K562 (cell line): ENCODE data around the gene MFAP5. TPM values are rescaled to one million over a fixed set of nuclear protein-coding genes. Genes with fewer than 3 reads are reported as not detected.

Source experiments
- CC2D1A ChIP-seq: fragments of 450-650 bp; IDR thresholded peaks from 2 replicates; pipeline ENCODE4 v1.6.1; 2017; ENCODE audit warnings: mild to moderate bottlenecking
- CSDE1 ChIP-seq, 2 experiments: fragments of 450-650 bp; IDR thresholded peaks; 2 replicates each; pipeline ENCODE4 v1.6.1; 2016; ENCODE audit warnings: mild to moderate bottlenecking in 1 of 2
- DNMT1 ChIP-seq: fragments of 450-650 bp; IDR thresholded peaks from 2 replicates; pipeline ENCODE4 v1.6.1; 2016; ENCODE audit warnings: antibody characterized with exemption, mild to moderate bottlenecking
- FOXA1 ChIP-seq: fragments of 450-650 bp; IDR thresholded peaks from 2 replicates; pipeline ENCODE4 v1.6.1; 2016; ENCODE audit warnings: mild to moderate bottlenecking, borderline replicate concordance
- FOXO4 ChIP-seq: fragments of 450-650 bp; formaldehyde crosslinking; IDR thresholded peaks from 2 replicates; pipeline ENCODE4 v1.4.0; 2020; ENCODE audit warnings: mild to moderate bottlenecking, moderate library complexity
- IRF1 ChIP-seq: sonication (generic); formaldehyde crosslinking; IDR thresholded peaks from 2 replicates; pipeline ENCODE4 v1.8.0; 2022; ENCODE audit warnings: missing genetic modification reagents, mild to moderate bottlenecking, borderline replicate concordance
- JUN ChIP-seq, 2 experiments: sonication (generic) in 1 of 2; formaldehyde crosslinking in 1 of 2; IDR thresholded peaks; 2 replicates each; pipeline versions ENCODE4 v1.6.1 to v1.8.0; 2012 to 2022; ENCODE audit warnings: borderline replicate concordance in 2 of 2, mild to moderate bottlenecking in 2 of 2, improper control_type of control experiment in 1 of 2, low read depth in 1 of 2, low read length in 1 of 2, missing genetic modification reagents in 1 of 2
- MLLT1 ChIP-seq, 2 experiments: fragments of 450-650 bp; IDR thresholded peaks; 2 replicates each; pipeline ENCODE4 v1.6.1; 2016
- MXI1 ChIP-seq: IDR thresholded peaks from 2 replicates; pipeline ENCODE4 v1.6.1; 2011; ENCODE audit warnings: low read depth, mild to moderate bottlenecking, improper control_type of control experiment, low read length
- NELFE ChIP-seq: IDR thresholded peaks from 2 replicates; pipeline ENCODE4 v1.6.1; 2011; ENCODE audit warnings: mild to moderate bottlenecking; ENCODE audit not compliant: insufficient read depth, insufficient read length
- SRSF9 ChIP-seq: fragments of 200-400 bp; formaldehyde crosslinking; IDR thresholded peaks from 2 replicates; pipeline ENCODE4 v1.6.1; 2017; ENCODE audit warnings: low read depth, low read length, borderline replicate concordance
- TAL1 ChIP-seq: fragments of 450-650 bp; IDR thresholded peaks from 2 replicates; pipeline ENCODE4 v1.6.1; 2016; ENCODE audit warnings: mild to moderate bottlenecking
- ZNF280B ChIP-seq: fragments of 250-450 bp; sonication (Bioruptor Pico); IDR thresholded peaks from 2 replicates; pipeline ENCODE4 v1.5.1; 2021; ENCODE audit warnings: mild to moderate bottlenecking
- ZNF551 ChIP-seq: fragments of 250-450 bp; sonication (Bioruptor Pico); IDR thresholded peaks from 2 replicates; pipeline ENCODE4 v1.5.0; 2021; ENCODE audit warnings: mild to moderate bottlenecking, moderate library complexity
- ZNF696 ChIP-seq: fragments of 250-450 bp; sonication (Bioruptor Pico); conservative IDR thresholded peaks from 2 replicates; pipeline ENCODE4 v1.4.0; 2020; ENCODE audit warnings: mild to moderate bottlenecking, moderate library complexity
- polyA plus RNA-seq, 8 experiments: library from polyadenylated mRNA; depleted of rRNA in 4 of 8; stranded (reverse) in 5 of 8; unstranded in 3 of 8; fragments of >200 nt; fragmentation: Nextera tagmentation in 2 of 8; fragmentation: Illumina TruSeq in 1 of 8; extraction: Ambion mirVana in 2 of 8; extraction: Trizol in 1 of 8; gene quantifications; 2 replicates each; pipeline versions ENCODE4 v1.2.1 to v1.2.3, GENCODE V29; 2011 to 2014; ENCODE audit warnings: inconsistent platforms in 1 of 8, missing spikeins in 1 of 8
- total RNA-seq, 7 experiments: library from RNA; depleted of rRNA in 6 of 7; stranded (reverse); fragments of >200 nt in 6 of 7; fragmentation: Illumina TruSeq in 2 of 7; extraction: Trizol in 2 of 7; gene quantifications; 2 replicates each; pipeline versions ENCODE4 v1.2.1 to v1.2.3, GENCODE V29; 2011 to 2021; ENCODE audit warnings: low replicate concordance in 1 of 7
- TF ChIP-seq, protein P1 (sequence below): fragments of 250-450 bp; sonication (Bioruptor Pico); IDR thresholded peaks from 2 replicates; pipeline ENCODE4 v1.4.0; 2020; ENCODE audit warnings: mild to moderate bottlenecking, moderate library complexity, borderline replicate concordance
- TF ChIP-seq, protein P2 (sequence below): fragments of 250-450 bp; sonication (Bioruptor Pico); IDR thresholded peaks from 2 replicates; pipeline ENCODE4 v1.5.0; 2021; ENCODE audit warnings: mild to moderate bottlenecking, borderline replicate concordance

MFAP5 gene
- total and polyA plus RNA-seq, 9 of the 15 experiments (the other 6 are each of a cell fraction or from before 2014, with no cell fraction given) = not detected

DNA sequence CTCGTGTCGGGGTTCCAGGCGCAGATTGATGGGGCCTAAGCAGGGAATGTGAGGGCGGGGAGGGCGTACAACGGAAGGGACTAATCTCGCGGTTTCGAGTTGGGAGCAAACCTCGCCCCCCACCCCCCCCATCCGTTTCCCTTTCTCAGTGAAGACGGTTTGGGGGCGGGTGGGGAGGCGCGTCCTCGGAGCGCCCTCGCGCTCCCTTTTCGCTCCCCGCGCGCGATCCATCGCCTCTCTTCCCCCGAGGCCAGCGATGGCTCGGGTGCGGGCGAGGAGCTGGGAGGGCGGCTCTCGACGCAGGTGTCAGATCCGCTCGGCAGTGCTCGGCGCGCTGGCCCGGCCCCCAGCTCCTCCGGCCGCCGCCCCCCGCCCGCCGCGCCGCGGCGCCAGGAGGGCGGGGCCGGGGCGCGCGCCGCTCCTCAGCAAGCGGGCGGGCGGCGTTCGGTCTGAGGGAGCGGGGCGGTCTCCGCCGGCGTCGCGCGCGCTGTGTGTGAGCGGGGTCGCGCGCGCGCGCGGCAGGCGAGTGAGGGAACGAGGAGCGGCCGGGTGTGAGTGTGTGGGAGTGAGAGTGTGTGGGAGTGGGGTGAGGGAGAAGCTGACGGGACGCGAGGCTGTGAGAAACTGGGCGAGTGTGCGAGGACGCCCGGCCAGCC, 35.0 kb upstream of the MFAP5 start, which contains the start of gene RIMKLB (continued):
- TF ChIP-seq IRF1 (CRISPR knock-in tag) = no peak
- TF ChIP-seq, protein P1, sequence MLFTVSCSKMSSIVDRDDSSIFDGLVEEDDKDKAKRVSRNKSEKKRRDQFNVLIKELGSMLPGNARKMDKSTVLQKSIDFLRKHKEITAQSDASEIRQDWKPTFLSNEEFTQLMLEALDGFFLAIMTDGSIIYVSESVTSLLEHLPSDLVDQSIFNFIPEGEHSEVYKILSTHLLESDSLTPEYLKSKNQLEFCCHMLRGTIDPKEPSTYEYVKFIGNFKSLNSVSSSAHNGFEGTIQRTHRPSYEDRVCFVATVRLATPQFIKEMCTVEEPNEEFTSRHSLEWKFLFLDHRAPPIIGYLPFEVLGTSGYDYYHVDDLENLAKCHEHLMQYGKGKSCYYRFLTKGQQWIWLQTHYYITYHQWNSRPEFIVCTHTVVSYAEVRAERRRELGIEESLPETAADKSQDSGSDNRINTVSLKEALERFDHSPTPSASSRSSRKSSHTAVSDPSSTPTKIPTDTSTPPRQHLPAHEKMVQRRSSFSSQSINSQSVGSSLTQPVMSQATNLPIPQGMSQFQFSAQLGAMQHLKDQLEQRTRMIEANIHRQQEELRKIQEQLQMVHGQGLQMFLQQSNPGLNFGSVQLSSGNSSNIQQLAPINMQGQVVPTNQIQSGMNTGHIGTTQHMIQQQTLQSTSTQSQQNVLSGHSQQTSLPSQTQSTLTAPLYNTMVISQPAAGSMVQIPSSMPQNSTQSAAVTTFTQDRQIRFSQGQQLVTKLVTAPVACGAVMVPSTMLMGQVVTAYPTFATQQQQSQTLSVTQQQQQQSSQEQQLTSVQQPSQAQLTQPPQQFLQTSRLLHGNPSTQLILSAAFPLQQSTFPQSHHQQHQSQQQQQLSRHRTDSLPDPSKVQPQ (CRISPR knock-in tag) = no peak
- no peak for TF ChIP-seq ZNF551 (CRISPR knock-in tag)
- TF ChIP-seq FOXO4 = no peak
- TF ChIP-seq JUN (IDR thresholded peaks at IDR 0.05; ENCODE audit: borderline replicate concordance, low read depth, low read length) = no peak
- TF ChIP-seq JUN (CRISPR knock-in tag; IDR thresholded peaks at IDR 0.05; ENCODE audit: borderline replicate concordance) = no peak
- no peak for TF ChIP-seq SRSF9
- TF ChIP-seq MLLT1 (IDR thresholded peaks at IDR 0.05) = no peak
- TF ChIP-seq ZNF696 (CRISPR knock-in tag) = no peak
- TF ChIP-seq TAL1 = no peak
- no peak for TF ChIP-seq NELFE
- no peak for TF ChIP-seq FOXA1
- no peak for TF ChIP-seq CSDE1 (IDR thresholded peaks at IDR 0.05)
- TF ChIP-seq DNMT1 = no peak
- TF ChIP-seq ZNF280B (CRISPR knock-in tag) = no peak
- no peak for TF ChIP-seq CC2D1A
- no peak for TF ChIP-seq MXI1
- TF ChIP-seq, protein P2, sequence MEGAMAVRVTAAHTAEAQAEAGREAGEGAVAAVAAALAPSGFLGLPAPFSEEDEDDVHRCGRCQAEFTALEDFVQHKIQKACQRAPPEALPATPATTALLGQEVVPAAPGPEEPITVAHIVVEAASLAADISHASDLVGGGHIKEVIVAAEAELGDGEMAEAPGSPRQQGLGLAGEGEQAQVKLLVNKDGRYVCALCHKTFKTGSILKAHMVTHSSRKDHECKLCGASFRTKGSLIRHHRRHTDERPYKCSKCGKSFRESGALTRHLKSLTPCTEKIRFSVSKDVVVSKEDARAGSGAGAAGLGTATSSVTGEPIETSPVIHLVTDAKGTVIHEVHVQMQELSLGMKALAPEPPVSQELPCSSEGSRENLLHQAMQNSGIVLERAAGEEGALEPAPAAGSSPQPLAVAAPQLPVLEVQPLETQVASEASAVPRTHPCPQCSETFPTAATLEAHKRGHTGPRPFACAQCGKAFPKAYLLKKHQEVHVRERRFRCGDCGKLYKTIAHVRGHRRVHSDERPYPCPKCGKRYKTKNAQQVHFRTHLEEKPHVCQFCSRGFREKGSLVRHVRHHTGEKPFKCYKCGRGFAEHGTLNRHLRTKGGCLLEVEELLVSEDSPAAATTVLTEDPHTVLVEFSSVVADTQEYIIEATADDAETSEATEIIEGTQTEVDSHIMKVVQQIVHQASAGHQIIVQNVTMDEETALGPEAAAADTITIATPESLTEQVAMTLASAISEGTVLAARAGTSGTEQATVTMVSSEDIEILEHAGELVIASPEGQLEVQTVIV (CRISPR knock-in tag) = no peak
